ENCODE data around the gene ZNF3.

ZNF3 gene

GRCh38 chr7:100107890-100108289 is 26.4 kb upstream of the ZNF3 start:
- DNase-seq: no peak

GRCh38 chr7:100107125-100107737 is 25.7 kb upstream of the ZNF3 start:
- no peak for DNase-seq

DNA sequence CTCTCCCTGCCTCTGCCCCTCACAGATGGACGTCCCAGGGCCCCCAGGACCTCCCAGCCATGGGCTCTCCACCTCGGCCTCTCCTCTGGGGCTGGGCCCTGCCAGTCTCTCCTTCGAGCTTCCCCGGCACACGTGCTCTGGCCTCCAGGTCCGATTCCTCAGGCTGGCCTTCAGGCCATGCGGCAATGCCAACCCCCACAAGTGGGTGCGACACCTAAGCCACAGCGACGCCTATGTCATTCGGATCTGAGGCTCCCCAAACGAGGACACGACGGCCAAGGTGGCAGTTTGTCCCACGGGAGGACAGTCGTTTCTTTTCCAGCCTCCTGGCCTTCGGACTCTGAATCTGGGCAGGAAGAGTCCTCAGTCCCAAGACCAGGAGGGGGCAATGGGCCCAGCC is 25.1 kb upstream of the ZNF3 start:
- DNase-seq: no peak

- no peak for DNase-seq
Measured at GRCh38 chr7:100105534-100105933, 24.0 kb upstream of the ZNF3 start.

DNA sequence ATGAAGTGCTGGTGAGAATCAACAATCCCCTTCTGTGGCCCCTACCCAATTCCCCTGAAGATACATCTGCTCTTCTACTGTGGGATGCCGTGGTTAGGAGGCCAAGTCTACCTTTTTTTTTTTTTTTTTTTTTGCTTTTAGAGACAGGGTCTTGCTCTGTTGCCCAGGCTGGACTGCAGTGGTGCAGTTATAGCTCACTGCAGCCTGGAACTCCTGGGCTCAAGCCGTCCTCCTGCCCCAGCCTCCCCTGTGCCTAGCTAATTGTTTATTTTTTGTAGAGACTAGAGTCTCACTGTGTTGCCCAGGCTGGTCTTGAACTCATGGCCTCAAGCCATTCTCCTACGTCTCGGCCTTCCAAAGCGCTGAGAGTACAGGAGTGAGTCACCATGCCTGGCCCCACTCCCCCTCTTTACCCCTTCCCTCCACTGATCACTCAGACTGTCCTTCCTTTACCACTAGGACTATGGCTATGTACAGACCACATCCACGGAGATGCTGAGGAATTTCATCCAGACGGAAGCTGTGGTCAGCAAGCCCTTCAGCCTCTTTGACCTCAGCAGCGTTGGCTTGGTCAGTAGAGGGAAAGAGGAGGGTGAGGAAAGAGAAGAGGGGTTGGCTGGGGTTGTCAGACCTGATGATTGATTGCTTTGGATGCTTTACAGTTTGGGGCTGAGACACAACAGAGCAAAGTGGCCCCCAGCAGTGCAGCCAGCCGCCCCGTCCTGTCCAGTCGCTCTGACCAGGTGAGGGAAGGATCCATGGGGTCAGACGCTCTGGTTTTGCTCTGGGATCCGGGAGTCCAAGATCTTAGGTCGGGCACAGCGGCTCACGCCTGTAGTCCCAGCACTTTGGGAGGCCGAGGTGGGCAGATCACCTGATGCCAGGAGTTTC is 21.7 kb upstream of the ZNF3 start:
- no peak for DNase-seq

DNA sequence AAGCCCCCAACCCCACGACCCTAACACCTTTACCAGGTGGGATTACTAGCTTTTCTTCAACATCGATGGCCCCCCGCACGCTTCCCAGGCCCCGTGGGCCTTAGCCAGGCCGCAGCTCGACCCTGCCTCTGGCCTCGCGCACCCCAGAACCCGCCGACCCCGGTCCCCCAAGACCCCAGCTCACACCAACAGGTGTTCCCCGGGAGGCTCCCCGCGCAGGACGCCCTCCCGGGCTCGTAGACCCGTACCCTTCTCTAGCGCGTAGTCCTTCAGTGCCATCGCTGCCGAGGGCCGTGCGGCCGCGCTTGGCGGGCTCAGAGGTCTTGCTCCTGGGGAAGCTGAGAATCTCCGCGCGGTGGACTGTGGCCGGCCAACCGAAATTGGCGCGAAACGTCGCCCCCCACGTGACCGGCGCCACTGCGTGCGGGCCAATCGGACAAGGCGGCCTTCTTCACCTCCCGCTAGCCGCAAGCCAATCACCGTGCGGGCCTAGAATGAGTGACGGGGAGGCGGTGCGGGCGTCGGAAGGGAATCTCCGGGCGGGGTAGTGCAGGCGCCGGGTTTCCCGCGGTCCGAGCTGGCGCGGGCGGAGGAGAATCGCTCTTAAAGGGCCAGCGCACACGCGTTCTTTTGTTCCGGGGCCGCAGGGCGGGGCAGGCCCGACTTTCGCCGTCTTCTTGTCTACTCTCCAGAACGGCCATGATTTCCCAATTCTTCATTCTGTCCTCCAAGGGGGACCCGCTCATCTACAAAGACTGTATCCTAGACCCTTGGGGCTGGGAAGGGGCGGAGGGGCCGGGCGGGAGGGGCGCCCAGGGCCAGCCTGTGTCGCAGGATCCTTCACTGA is 19.7 kb upstream of the ZNF3 start, which contains the start of the genes AP4M1 and MCM7:
AP4M1 (plus strand) TSS at position 628 of the 847 bp plus-strand sequence; CDS start at position 700, 72 bp downstream.
MCM7 (minus strand) TSS at position 382 of the 847 bp plus-strand sequence; CDS start at position 279, 103 bp downstream.
- DNase-seq: peak; percentile 82

- peak; percentile 33 for DNase-seq
Measured at GRCh38 chr7:100100420-100101015, 19.0 kb upstream of the ZNF3 start.

GRCh38 chr7:100099452-100099851 is 17.9 kb upstream of the ZNF3 start:
- no peak for DNase-seq

DNA sequence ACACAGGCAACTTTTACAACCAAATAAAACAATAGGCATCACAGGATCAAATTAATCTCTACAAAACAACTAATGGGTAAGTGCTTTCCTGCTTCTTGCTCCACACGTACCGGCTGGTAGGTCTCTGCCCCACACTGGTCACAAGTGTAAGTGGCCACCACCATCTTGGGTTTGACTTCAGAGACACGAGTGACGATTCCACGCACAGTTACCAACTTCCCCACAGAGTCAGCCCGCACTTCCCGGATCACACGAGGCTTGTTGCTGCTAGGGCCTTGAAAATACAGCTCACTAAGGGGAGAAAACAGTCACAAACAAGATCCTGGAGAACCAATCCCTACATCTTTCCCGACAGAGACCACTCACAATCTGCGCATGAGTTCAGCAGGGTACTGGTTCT is 17.4 kb upstream of the ZNF3 start:
- no peak for DNase-seq

DNA sequence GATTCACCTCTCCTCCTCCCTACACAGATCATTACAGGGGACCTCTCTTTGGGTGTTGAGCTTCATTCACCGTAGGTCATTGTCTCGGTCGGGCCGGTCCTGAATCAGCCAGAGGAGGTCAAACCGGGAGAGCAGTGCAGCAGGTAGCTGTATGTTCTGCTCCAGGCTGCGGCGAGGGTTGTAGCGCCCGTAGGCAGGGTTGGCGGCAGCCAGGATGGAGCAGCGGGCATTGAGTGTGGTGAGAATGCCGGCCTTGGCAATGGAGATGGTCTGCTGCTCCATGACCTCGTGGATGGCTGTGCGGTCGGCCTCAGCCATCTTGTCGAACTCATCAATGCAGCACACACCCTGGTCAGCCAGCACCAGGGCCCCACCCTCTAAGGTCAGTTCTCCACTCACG is 14.2 kb upstream of the ZNF3 start:
- DNase-seq: no peak

GRCh38 chr7:100095289-100095688 is 13.8 kb upstream of the ZNF3 start:
- DNase-seq: no peak

- DNase-seq: no peak
Measured at GRCh38 chr7:100093925-100094486, 12.5 kb upstream of the ZNF3 start.

GRCh38 chr7:100093498-100093897 is 12.0 kb upstream of the ZNF3 start:
- DNase-seq: no peak

DNA sequence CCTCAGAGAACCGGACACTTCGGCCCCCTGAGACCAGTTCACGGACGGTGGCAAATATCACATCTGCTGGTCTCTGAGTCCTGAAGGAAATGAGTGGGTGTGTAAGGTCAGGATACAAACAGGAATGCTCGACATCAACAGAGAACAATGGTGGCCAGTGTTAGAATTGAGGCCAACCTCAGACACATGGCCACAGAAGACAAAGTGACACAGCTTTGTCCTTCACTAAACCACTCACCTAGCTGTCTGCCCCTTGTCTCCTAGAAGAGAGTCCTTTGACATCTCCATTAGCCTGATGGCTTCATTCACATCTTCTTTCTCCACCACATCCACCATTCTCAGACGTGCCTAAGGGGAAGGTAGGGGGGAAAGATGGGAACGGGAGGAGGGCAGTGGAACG is 11.5 kb upstream of the ZNF3 start:
- no peak for DNase-seq

DNA sequence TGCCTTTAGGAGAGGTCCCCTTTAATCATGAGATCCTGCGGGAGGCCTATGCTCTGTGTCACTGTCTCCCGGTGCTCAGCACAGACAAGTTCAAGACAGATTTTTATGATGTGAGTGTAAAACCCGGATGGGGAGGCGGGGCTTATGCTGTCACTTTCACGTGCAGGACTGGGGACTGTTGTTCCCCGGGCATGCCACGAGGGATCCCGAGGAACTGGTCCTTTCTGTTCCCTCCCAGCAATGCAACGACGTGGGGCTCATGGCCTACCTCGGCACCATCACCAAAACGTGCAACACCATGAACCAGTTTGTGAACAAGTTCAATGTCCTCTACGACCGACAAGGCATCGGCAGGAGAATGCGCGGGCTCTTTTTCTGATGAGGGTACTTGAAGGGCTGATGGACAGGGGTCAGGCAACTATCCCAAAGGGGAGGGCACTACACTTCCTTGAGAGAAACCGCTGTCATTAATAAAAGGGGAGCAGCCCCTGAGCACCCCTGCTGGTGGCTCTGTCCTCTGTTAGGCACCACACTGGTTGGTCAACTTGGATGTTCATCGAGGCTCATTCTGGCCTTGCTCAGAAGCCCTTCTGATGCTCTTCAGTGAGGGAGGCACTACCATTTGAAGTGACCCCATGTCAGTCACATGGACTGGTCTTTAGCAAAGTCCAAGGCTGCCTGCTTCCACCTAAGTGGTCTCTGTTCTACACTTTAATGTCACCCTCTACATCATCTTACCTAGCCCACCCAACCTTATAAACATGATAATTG is 10.1 kb upstream of the ZNF3 start:
- no peak for DNase-seq

DNA sequence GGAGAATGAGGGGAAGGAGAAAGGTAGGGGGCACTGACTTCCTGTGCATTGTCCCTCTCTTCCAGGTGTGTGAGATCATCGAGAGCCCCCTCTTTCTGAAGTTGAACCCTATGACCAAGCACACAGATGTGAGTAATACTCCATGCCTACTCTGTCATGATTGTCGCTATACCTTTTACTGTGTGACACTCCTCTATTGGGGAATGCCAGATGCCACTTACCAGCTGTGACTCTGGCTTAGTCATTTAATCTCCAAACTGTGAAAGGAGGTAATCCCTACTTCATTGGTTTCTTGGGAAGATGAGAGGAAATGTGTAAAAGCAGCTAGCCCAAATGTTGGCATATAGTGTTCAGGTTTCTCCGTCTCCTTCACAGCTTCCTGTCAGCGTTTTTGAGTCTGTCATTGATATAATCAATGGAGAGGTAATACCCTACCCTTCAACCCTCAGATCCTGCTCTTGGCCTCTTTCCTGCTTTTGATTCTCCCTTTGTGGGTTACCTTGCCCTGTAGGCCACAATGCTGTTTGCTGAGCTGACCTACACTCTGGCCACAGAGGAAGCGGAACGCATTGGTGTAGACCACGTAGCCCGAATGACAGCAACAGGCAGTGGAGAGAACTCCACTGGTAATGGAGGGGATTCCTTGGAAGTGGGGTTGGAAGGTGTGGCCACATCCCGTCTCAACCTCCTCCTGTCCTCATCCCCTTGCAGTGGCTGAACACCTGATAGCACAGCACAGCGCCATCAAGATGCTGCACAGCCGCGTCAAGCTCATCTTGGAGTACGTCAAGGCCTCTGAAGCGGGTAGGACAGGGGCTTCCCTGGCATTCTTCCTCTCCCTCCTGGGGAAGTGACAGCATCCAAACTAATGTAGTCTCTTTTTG is 9.2 kb upstream of the ZNF3 start:
- DNase-seq: no peak

DNA sequence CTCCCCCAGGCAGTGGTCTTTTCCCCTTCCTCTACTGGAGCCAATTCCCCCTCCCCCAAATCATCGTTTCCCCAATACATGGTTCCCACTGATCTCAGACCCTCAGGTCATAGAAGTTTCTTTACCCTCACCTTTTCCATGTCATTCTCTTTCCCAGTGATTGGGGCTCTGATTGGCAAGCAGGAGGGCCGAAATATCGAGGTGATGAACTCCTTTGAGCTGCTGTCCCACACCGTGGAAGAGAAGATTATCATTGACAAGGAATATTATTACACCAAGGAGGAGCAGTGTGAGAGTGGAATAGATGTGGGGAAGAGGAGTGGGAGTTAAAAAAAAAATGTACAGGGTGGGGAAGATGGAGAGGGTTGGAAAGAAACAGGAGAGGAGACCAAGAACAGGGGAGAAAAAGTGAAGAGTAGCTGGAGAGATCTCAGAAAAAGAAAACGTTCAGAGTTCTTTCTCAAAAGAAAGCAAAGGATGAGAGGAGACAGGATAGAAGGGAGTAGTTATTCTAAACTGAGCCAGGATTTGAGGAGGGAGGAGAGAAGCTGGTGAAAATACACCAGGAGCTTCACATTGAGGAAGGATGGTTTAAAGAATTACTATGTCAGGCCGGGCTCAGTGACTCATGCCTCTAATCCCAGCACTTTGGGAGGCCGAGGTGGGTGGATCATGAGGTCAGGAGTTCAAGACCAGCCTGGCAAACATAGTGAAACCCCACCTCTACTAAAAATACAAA is 8.1 kb upstream of the ZNF3 start:
- no peak for DNase-seq

DNA sequence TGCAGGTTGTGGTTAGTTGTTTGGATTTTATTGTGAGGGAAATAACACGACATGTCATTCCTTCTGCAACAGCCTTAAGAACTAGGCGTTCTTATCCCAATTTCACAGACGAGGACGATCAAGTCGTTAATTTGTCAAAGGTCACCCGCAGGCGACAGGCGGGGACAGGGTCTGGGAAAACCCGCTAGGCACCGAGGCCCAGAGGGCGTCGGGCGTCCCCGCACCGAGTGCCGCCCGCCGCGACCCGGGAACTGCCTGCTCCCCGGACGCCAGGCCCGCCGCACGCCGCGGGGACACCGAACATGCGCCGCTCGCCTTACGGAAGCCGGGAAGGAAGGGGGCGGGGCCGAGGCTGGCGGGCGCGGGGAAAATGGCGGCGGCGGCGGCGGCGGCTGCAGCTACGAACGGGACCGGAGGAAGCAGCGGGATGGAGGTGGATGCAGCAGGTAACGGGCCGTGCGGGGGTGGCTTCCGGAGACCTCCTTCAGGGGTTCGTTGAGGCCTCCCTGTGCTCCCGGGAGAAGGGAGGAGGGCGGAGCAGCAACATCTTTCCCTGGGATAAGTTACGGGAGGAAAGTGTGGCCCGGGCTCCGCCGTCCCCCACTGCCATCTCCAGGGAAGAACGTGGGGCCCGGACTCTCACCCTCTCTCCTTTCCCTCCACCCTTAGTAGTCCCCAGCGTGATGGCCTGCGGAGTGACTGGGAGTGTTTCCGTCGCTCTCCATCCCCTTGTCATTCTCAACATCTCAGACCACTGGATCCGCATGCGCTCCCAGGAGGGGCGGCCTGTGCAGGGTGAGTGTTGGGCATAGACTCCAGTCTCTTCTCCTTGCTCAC is 7.3 kb upstream of the ZNF3 start, which contains the start of gene COPS6:
COPS6 (plus strand) TSS at position 349 of the 837 bp plus-strand sequence; CDS start at position 371, 22 bp downstream.
- peak; percentile 48 for DNase-seq

All from cortex of kidney (tissue), 1 donor.